NT2/D1 (cell line): Measurements from ENCODE around the gene CLRN3.

Experiments
- SUZ12 ChIP-seq: IDR thresholded peaks from 2 replicates; pipeline ENCODE4 v1.6.1; 2011; ENCODE audit not compliant: insufficient read length, insufficient read depth; ENCODE audit errors: extremely low read depth
- YY1 ChIP-seq: IDR thresholded peaks from 2 replicates; pipeline ENCODE4 v1.6.1; 2011; ENCODE audit not compliant: insufficient read length, insufficient read depth
- ZNF274 ChIP-seq: IDR thresholded peaks from 2 replicates; pipeline ENCODE4 v1.6.1; 2011; ENCODE audit warnings: mild to moderate bottlenecking, low read depth, low read length

GRCh38 chr10:127935071-127935561 is 42.4 kb upstream of the CLRN3 start:
- no peak for TF ChIP-seq SUZ12
- no peak for TF ChIP-seq YY1
- TF ChIP-seq ZNF274, result no peak
